Natural killer cell (primary cell): ENCODE data around the gene LIX1L. TPM values are rescaled to one million over a fixed set of nuclear protein-coding genes. Genes with fewer than 3 reads are reported as not detected.

Source experiments
- ATAC-seq, 3 donors: fragments of 150-1000 bp in 2 of 3; fragments of 200-7000 bp in 1 of 3; cut with Tn5 transposase; 1 replicate in 1 of 3; 2 replicates in 2 of 3; pipeline ENCODE4 v1.10.0; 2021; ENCODE audit warnings: mild to moderate bottlenecking in 2 of 3, moderate library complexity in 2 of 3
- DNase-seq, 2 donors: peaks; one replicate each; pipeline versions ENCODE4 v3.0.0 to v3.0.0-alpha.2; 2013 to 2021; ENCODE audit warnings: mixed read lengths in 1 of 2
- H3K27ac ChIP-seq: one replicate; pipeline ENCODE4 v1.5.1; 2013; ENCODE audit warnings: mild to moderate bottlenecking, low read length
- H3K27me3 ChIP-seq: one replicate; pipeline ENCODE4 v1.6.1; 2013; ENCODE audit warnings: low read length; ENCODE audit not compliant: control insufficient read depth, insufficient read depth
- H3K36me3 ChIP-seq: one replicate; pipeline ENCODE4 v1.6.1; 2013; ENCODE audit warnings: low read length; ENCODE audit not compliant: control insufficient read depth, insufficient read depth
- H3K4me1 ChIP-seq: one replicate; pipeline ENCODE4 v1.6.1; 2013; ENCODE audit warnings: low read length; ENCODE audit not compliant: control insufficient read depth, insufficient read depth
- H3K4me3 ChIP-seq: one replicate; pipeline ENCODE4 v1.5.1; 2013; ENCODE audit warnings: low read length
- H3K9me3 ChIP-seq: one replicate; pipeline ENCODE4 v1.6.1; 2013; ENCODE audit warnings: low read length; ENCODE audit not compliant: control insufficient read depth, insufficient read depth
- H3K27ac Mint-ChIP-seq, 2 donors: one replicate each; pipeline ENCODE4 v1.8.0; 2022; ENCODE audit warnings: mild to moderate bottlenecking in 2 of 2, mixed read lengths in 2 of 2, moderate library complexity in 1 of 2
- H3K27me3 Mint-ChIP-seq, 2 donors: one replicate each; pipeline ENCODE4 v1.8.0; 2022; ENCODE audit warnings: low read depth in 2 of 2, mixed read lengths in 2 of 2
- H3K36me3 Mint-ChIP-seq: one replicate; pipeline ENCODE4 v1.8.0; 2022; ENCODE audit warnings: mixed read lengths
- H3K4me1 Mint-ChIP-seq, 2 donors: one replicate each; pipeline ENCODE4 v1.8.0; 2022; ENCODE audit warnings: mixed read lengths in 2 of 2
- H3K4me3 Mint-ChIP-seq: one replicate; pipeline ENCODE4 v1.8.0; 2022; ENCODE audit warnings: mild to moderate bottlenecking, moderate library complexity, mixed read lengths
- H3K9me3 Mint-ChIP-seq, 2 donors: one replicate each; pipeline ENCODE4 v1.8.0; 2022; ENCODE audit warnings: mixed read lengths in 2 of 2
- CTCF ChIP-seq: fragments of 200-600 bp; IDR thresholded peaks from one replicate; pipeline ENCODE4 v1.8.0; 2022; ENCODE audit warnings: antibody characterized with exemption
- WGBS: methylation state at CpG from one replicate; pipeline ENCODE4 v1.1.7; 2013; ENCODE audit warnings: missing lambda C conversion rate; ENCODE audit not compliant: insufficient coverage; 5-methylcytosine and 5-hydroxymethylcytosine counted together
- intact Hi-C: fragments of 100-400 bp; cut with micrococcal nuclease; formaldehyde crosslinking; loops from one replicate; pipeline ENCODE4 v1.14.2; 2022
- total RNA-seq, 4 donors: library from RNA; stranded (reverse); fragments of 120-200 nt in 1 of 4; gene quantifications; one replicate each; pipeline versions ENCODE4 v1.2.3 to v1.2.4, GENCODE V29; 2013 to 2022

LIX1L gene
- total RNA-seq, 3 donors from 2014 or later (not counting 1 experiment from before 2014, with no cell fraction given): 33.4 to 41.3 (median 38.2) TPM

DNA sequence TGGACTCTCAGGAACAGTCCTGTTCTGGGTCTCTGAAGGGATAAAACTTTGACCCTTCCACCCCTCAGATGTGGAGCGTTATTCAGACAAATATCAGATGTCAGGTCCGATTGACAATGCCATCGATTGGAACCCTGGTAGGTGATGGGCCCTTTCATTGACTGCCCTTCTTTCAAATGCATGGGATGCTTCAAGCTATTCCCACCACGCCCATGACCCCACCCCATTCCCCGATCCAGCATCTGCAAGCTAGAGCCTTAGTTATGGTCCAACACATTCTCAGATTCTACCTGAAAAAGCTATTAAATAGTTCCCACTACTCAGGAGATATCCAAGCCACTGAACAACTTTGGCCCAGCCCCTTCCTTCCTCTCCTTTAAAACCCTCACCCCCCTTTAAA, 19.2 kb upstream of the LIX1L start:
- Histone ChIP-seq H3K4me1 (peaks cover 46% of the 10 kb centered on the region), H3K27ac (no peak overlapping the region), H3K36me3 (peaks cover 6% of the 10 kb centered on the region), H3K27me3 (no peaks in the 10 kb centered on the region), H3K4me3 (no peak overlapping the region), H3K9me3 (no peaks in the 10 kb centered on the region)
- peaks cover 10 to 17% of the 10 kb centered on the region in 2 donors for H3K4me1 Mint-ChIP-seq
- no peak for TF ChIP-seq CTCF
- ATAC-seq: no peak
- H3K27ac Mint-ChIP-seq: no peak overlapping the region
- H3K27me3 Mint-ChIP-seq: no peaks in the 10 kb centered on the region
- no peak for DNase-seq
- 92% methylated on average over 5 of the region's 5 CpGs for WGBS
- H3K9me3 Mint-ChIP-seq: no peaks in the 10 kb centered on the region
- no peaks in the 10 kb centered on the region for H3K36me3 Mint-ChIP-seq
- no peak overlapping the region for H3K4me3 Mint-ChIP-seq
- intact Hi-C loops: loop anchor here (1.0 to 5.0 kb wide), 4 partner anchors 36 to 130 kb away; partner anchors contain the start of genes NUDT17 and RBM8A

DNA sequence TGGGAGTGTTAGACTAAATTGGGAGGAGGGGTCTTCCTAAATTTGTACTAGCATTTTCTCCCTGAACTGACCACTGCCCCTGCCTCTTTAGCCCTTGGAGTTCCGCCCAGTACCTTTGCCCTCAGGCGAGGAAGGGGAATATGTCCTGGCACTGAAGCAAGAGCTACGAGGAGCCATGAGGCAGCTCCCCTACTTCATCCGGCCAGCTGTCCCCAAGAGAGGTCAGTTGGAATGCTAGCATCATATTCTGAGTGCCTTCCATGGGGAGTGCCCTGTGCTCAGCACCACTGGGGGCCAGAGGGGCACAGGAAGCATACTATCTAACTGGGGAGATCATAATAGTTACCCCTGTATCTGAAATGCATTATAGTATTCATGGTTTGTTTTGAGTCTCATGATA, 17.4 kb upstream of the LIX1L start:
- intact Hi-C loops: loop anchor here (5.0 kb wide), 2 partner anchors 48 to 128 kb away; partner anchors contain the start of genes NUDT17 and RBM8A
- ATAC-seq: no peak
- no peak overlapping the region for H3K4me3 ChIP-seq
- H3K36me3 Mint-ChIP-seq: no peaks in the 10 kb centered on the region
- H3K27ac Mint-ChIP-seq: peak overlapping the region in 1 of 2 donors; percentile 54
- peaks cover 4 to 23% of the 10 kb centered on the region in 2 donors for H3K4me1 Mint-ChIP-seq
- no peak overlapping the region for H3K27ac ChIP-seq
- peaks cover 6% of the 10 kb centered on the region for H3K36me3 ChIP-seq
- TF ChIP-seq CTCF: no peak
- H3K9me3 ChIP-seq: no peaks in the 10 kb centered on the region
- no peak for DNase-seq
- H3K9me3 Mint-ChIP-seq: no peaks in the 10 kb centered on the region
- H3K27me3 Mint-ChIP-seq: no peaks in the 10 kb centered on the region
- H3K27me3 ChIP-seq: no peaks in the 10 kb centered on the region
- H3K4me3 Mint-ChIP-seq: no peak overlapping the region
- peaks cover 32% of the 10 kb centered on the region for H3K4me1 ChIP-seq
- 96% methylated on average over 4 of the region's 4 CpGs for WGBS

- peaks cover 4 to 23% of the 10 kb centered on the region in 2 donors for H3K4me1 Mint-ChIP-seq
- no peaks in the 10 kb centered on the region for H3K36me3 Mint-ChIP-seq
- intact Hi-C loops: loop anchor here (5.0 kb wide), 2 partner anchors 47 to 127 kb away; partner anchors contain the start of genes NUDT17 and RBM8A
- H3K4me3 Mint-ChIP-seq: no peak overlapping the region
- no peak for TF ChIP-seq CTCF
- H3K27me3 Mint-ChIP-seq: no peaks in the 10 kb centered on the region
- Histone ChIP-seq H3K4me1 (peaks cover 27% of the 10 kb centered on the region), H3K9me3 (no peaks in the 10 kb centered on the region), H3K36me3 (peaks cover 6% of the 10 kb centered on the region), H3K4me3 (no peak overlapping the region), H3K27me3 (no peaks in the 10 kb centered on the region), H3K27ac (no peak overlapping the region)
- ATAC-seq (no peak), DNase-seq (no peak)
- H3K27ac Mint-ChIP-seq: peak overlapping the region; percentile 45 to 54
- no peaks in the 10 kb centered on the region for H3K9me3 Mint-ChIP-seq
- over 99% methylated on average over 7 of the region's 7 CpGs for WGBS
Measured at GRCh38 chr1:145974721-145975120, 16.9 kb upstream of the LIX1L start.

DNA sequence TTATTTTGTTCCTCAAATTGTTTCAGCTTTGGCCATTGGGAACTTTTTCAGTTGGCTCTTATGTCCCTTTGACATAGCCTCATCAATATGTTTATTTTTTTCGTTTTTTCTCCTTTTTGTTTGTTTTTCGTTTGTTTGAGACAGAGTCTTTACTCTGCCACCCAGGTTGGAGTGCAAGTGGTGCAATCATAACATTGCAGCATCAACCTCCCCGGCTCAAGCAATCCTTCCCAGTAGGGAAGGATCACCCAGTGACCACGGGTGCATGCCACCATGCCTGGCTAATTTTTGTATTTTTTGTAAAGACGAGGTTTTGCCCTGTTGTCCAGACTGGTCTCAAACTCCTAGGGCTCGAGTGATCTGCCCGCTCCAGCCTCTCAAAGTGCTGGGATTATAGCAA, 14.8 kb upstream of the LIX1L start:
- H3K9me3 Mint-ChIP-seq: no peaks in the 10 kb centered on the region
- intact Hi-C loops: no loop called here
- H3K27ac ChIP-seq: no peak overlapping the region
- H3K27ac Mint-ChIP-seq: no peak overlapping the region
- ATAC-seq (no peak), DNase-seq (no peak)
- no peaks in the 10 kb centered on the region for H3K9me3 ChIP-seq
- TF ChIP-seq CTCF: no peak
- H3K4me3 ChIP-seq: no peak overlapping the region
- H3K4me1 ChIP-seq: peaks cover 7% of the 10 kb centered on the region
- H3K36me3 ChIP-seq: peaks cover 6% of the 10 kb centered on the region
- H3K4me3 Mint-ChIP-seq: no peak overlapping the region
- WGBS: 95% methylated on average over 7 of the region's 7 CpGs
- no peaks in the 10 kb centered on the region for H3K27me3 ChIP-seq
- H3K27me3 Mint-ChIP-seq: no peaks in the 10 kb centered on the region
- H3K4me1 Mint-ChIP-seq: peaks cover 4 to 31% of the 10 kb centered on the region in 2 donors
- H3K36me3 Mint-ChIP-seq: peaks cover 5% of the 10 kb centered on the region
